Measurements from ENCODE around the gene REEP1.
"Not testable (repeated sequence)": the region's sequence is repeated elsewhere in the genome, so short reads cannot be mapped to it uniquely, and the experiment has no call there.

The REEP1 gene

DNA sequence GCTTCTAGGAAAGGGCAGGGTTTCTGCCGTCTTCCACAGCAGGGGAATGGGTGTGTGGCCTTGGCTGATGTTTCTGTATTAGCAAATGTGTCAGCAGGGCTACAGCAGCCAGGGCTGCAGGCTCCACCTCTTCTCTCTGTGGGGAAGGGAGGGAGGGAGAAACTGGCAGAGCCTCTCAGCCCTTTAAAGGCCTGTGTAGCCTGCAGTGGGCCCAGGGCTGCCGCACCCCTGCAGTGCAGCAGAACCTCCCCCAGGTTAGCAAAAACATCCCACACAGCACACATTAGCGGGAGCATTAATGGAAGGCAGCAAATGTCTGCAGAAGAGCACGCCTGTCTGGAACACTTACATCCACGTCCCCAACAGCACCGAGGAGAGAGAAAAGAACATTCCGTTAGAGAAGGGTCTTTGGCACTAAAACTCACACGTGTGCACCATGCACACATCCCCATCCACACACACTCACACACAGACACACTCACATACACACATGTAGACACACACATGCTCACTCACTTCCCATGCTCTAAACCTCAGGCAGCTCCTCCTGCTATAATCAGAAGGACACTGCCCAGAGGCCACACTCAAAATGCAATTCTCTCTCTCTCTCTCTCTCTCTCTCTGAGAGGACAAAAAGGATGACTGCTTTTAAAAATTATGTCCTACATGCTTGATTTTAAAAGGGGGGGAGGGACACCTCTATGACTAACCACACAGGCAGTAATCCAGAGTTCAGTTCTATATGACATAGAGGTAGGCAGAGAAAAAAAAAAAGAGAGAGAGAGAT is 114.1 kb downstream of the REEP1 start:
- no peak for FAIRE-seq

DNA sequence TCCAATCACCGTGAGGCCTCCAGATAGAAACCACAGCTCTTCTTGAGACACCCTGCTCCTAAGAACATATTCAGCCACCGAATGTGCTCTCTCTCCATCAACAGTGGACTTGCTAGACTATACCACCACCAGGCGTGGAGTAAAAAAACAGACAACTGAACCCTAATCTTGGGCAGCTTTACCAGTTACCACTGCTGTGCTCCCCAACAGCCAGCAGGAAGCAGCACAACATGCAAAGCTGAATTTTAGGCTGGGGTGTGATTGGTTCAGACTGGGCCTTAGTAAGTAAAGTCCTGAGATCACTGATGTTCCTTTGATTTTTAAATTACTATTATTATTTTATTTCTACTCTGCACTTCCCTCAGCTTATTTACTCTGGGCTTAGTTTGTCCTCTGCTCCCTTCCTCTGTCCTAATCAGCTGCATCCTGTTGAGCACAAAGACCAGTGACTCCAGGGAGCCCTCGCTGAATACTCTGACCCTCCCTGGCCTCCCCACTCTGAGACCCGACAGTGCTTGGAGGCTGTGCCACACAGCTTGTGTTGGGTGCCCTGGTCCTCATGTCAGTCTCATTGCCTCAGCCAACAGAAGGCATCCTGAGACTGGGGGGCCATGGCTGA is 116.3 kb downstream of the REEP1 start:
- FAIRE-seq = no peak

DNA sequence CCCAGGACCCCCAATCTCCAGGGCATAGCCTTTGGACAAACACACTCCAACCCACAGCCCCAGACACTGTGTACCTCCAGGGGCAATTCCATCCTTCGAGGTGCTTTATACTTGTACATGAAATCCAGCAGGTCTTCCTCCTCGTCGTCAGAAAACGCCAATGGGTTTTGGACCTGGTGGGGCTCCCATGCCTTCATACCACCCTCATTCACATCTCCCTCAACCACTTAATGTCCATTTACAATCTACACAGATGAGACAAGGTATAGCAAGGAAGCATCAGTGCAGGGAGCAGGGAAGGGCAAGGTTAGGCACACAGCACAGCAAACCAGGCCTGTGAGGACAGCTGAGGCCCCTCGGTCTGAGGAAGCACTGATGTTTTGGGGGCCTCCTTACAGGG is 117.5 kb downstream of the REEP1 start:
- no peak for FAIRE-seq

GRCh38 chr2:86218124-86218523 is 119.3 kb downstream of the REEP1 start:
- no peak for FAIRE-seq

- FAIRE-seq = no peak
Measured at GRCh38 chr2:86216575-86217555, 120.6 kb downstream of the REEP1 start.

GRCh38 chr2:86214503-86214832 is 123.0 kb downstream of the REEP1 start:
- no peak for FAIRE-seq

- no peak for FAIRE-seq
Measured at GRCh38 chr2:86213699-86214502, 123.5 kb downstream of the REEP1 start.

GRCh38 chr2:86213056-86213455 is 124.4 kb downstream of the REEP1 start:
- no peak for FAIRE-seq

- FAIRE-seq = no peak
Measured at GRCh38 chr2:86211796-86212188, 125.6 kb downstream of the REEP1 start.

DNA sequence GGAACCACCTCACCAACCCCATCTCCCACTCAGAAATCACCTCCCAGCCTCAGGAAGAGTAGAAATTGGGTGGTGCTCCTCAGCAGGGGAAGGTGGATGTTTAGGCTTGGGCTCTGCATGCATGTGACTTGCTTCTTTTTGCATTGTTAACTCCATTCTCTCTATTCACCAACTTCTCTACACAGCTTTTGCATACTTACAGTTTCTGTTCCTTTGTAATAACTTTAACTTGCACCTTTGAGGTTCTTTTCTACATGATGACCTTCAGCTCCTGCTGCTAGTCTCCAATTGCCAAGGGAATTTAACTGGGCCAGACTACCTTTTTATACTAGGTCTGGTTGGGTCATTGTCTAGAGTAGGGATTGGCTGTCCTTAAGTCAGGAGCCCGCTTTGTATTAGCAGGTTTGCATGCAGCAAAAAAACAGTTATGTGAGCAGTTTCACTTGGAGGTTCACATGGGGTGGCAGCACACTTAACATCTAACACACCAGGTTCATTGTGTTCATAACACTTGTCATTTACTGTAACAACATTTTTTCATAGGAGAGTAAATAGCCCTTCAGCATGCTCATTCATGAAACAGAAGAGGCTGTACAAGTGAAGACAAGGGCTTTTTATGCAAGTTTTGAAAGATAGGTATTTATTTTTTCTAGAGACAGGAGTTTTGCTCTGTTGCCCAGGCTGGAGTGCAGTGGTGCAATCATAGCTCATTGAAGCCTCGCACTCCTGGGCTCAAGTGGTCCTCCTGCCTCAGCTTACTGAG is 126.2 kb downstream of the REEP1 start:
- FAIRE-seq = no peak

DNA sequence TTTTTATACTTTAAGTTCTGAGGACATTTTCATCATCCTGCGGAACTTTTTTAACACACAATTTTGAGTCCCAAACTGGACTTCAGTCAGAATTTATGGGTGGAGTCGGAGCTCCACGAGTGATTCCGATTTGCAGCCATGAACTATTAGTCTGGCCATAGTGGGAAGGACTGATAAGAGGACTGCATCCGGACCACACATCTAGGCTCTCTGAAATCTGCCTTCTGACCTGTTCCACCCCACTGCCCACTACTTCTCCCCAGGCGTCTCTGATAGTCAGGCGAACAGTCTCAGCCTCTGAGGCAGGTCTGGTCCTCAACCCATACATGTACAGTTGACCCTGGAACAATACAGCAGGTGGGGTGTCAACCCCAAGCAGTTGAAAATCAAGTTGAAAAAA is 133.0 kb downstream of the REEP1 start:
- FAIRE-seq = no peak

DNA sequence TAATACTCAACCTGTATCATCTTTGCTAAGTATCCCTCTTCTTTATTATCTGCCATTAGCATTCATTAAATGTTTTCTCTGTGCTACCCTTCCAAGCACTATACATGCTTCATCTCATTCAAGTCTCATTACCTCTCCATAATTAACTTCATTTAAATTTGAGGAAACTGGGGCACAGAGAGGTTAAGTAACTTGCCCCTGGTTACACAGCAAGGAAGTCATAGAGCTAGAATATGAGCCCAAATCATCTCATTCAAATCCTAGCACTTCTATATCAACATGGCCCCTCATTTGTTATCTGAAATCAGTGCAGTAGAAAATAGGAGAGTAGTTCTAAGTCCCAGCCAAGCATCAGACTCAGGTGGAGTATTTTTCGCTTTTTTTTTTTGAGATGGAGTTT is 133.8 kb downstream of the REEP1 start:
- FAIRE-seq = no peak

- no peak for FAIRE-seq
Measured at GRCh38 chr2:86202702-86203101, 134.7 kb downstream of the REEP1 start.

- no peak for FAIRE-seq
Measured at GRCh38 chr2:86202336-86202692, 135.1 kb downstream of the REEP1 start.

- no peak for FAIRE-seq
Measured at GRCh38 chr2:86201671-86202335, 135.6 kb downstream of the REEP1 start.

GRCh38 chr2:86200564-86200963 is 136.9 kb downstream of the REEP1 start:
- not testable (repeated sequence) for FAIRE-seq

DNA sequence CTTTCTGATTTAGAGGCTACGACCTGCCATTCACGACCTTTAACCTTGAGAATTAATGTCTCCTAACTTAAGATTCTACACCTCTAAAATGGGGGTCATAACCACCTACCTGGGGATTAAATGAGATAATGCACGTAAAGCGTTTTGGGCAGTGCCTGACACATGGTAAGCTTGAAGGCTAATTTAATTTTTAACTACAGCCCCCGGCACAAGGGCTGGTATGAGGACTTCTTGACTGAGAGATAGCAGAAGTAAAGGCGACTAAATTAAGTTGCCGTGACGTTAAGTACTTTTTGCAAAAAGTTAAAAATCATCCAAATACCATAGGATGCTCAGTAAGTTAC is 137.6 kb downstream of the REEP1 start:
- no peak for FAIRE-seq

GRCh38 chr2:86195808-86196387 is 141.5 kb downstream of the REEP1 start:
- FAIRE-seq = no peak

- FAIRE-seq = no peak
Measured at GRCh38 chr2:86195055-86195807, 142.2 kb downstream of the REEP1 start, which contains the start of gene IMMT. TSS of gene IMMT (minus strand) at chr2:86195462. CDS start at chr2:86195382, 80 bp downstream.

DNA sequence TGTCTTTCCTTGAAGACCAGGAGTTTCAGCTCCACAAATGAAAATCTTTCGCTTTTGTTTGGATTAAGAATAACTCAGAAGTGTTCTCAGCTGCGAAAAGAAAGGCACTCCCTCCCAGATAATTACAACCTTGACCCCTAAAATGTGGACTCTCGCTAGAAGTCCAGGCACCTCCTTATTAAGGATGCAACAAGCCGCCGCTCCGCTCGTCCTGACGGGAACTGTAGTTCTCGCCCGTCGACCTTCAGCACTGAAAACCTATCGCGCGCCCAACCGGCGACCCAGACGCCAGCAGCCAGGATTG is 142.7 kb downstream of the REEP1 start:
- no peak for FAIRE-seq
